ENCODE data around the gene ZNF74.
"Not testable (repeated sequence)": the region's sequence is repeated elsewhere in the genome, so short reads cannot be mapped to it uniquely, and the experiment has no call there.

- TF ChIP-seq, protein P1, sequence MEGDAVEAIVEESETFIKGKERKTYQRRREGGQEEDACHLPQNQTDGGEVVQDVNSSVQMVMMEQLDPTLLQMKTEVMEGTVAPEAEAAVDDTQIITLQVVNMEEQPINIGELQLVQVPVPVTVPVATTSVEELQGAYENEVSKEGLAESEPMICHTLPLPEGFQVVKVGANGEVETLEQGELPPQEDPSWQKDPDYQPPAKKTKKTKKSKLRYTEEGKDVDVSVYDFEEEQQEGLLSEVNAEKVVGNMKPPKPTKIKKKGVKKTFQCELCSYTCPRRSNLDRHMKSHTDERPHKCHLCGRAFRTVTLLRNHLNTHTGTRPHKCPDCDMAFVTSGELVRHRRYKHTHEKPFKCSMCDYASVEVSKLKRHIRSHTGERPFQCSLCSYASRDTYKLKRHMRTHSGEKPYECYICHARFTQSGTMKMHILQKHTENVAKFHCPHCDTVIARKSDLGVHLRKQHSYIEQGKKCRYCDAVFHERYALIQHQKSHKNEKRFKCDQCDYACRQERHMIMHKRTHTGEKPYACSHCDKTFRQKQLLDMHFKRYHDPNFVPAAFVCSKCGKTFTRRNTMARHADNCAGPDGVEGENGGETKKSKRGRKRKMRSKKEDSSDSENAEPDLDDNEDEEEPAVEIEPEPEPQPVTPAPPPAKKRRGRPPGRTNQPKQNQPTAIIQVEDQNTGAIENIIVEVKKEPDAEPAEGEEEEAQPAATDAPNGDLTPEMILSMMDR (IDR thresholded peaks at IDR 0.05) = not testable (repeated sequence)
- not testable (repeated sequence) for TF ChIP-seq POLR2A (IDR thresholded peaks at IDR 0.05)
Observed at GRCh38 chr22:20358503-20359239, 35.3 kb upstream of the ZNF74 start.

Measured in sigmoid colon (tissue), 3 donors.